ENCODE data around the gene KITLG. TPM values are rescaled to one million over a fixed set of nuclear protein-coding genes. Genes with fewer than 3 reads are reported as not detected.

KITLG gene
- total RNA-seq, 1 experiment from 2014 or later: 14.9 TPM

DNA sequence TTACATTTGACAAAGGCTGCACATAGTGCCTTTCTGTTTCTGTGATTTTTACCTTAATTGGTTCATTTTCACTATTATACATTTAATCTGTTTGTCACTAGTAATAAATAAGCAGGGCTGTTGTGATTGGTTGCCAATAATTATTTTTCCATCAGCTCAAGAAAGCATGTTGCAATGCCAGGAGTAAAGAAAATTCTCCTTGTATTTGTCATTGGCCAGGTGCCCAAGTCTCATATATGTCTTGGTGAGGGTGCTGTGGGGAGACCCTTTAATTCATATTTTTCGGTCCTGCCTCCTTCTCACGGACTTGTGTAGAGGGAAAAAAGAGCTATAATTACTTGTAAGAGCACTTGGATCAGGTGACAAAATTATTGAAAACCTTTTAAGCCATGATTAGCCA lies 108.0 kb downstream of the KITLG start:
- 0 out of 2 replicates have a peak overlapping the region, but pooled peaks have one; percentile 6 for H3K4me2 ChIP-seq (ENCODE audit: low read length)
- BruUV-seq (replicated peaks): no TSS peak
- TF ChIP-seq EZH2phosphoT487 (IDR thresholded peaks at IDR 0.05; ENCODE audit: borderline replicate concordance, low read length): no peak
- TF ChIP-seq EZH2 (IDR thresholded peaks at IDR 0.05; ENCODE audit: low read length, unreplicated experiment): no peak
- TF ChIP-seq, protein P1, sequence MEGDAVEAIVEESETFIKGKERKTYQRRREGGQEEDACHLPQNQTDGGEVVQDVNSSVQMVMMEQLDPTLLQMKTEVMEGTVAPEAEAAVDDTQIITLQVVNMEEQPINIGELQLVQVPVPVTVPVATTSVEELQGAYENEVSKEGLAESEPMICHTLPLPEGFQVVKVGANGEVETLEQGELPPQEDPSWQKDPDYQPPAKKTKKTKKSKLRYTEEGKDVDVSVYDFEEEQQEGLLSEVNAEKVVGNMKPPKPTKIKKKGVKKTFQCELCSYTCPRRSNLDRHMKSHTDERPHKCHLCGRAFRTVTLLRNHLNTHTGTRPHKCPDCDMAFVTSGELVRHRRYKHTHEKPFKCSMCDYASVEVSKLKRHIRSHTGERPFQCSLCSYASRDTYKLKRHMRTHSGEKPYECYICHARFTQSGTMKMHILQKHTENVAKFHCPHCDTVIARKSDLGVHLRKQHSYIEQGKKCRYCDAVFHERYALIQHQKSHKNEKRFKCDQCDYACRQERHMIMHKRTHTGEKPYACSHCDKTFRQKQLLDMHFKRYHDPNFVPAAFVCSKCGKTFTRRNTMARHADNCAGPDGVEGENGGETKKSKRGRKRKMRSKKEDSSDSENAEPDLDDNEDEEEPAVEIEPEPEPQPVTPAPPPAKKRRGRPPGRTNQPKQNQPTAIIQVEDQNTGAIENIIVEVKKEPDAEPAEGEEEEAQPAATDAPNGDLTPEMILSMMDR (conservative IDR thresholded peaks at IDR 0.05; ENCODE audit: low read depth, low read length): no peak
- ChIA-PET CTCF (no interaction called here), POLR2A (ENCODE audit: unreplicated experiment) (no interaction called here)
- H3K9ac ChIP-seq (ENCODE audit: low read length): no peak overlapping the region
- H3K4me1 ChIP-seq (ENCODE audit: insufficient read depth, low read length): peaks cover 21% of the 10 kb centered on the region
- H3K79me2 ChIP-seq (ENCODE audit: low read length): no peaks in the 10 kb centered on the region
- no peaks in the 10 kb centered on the region for H3K36me3 ChIP-seq (ENCODE audit: low read depth, low read length)
- no peaks in the 10 kb centered on the region for H4K20me1 ChIP-seq (ENCODE audit: low read length)
- H3K27me3 ChIP-seq (ENCODE audit: low read length): no peaks in the 10 kb centered on the region
- no peaks in the 10 kb centered on the region for H3F3A ChIP-seq (ENCODE audit: low read length, unreplicated experiment)
- DNase-seq (peak; percentile 39), ATAC-seq (no peak)
- no peak overlapping the region for H2AFZ ChIP-seq (ENCODE audit: low read length)
- H3K9me2 ChIP-seq (replicated peaks; ENCODE audit: low read length): no peaks in the 10 kb centered on the region
- no peak overlapping the region for H3K4me3 ChIP-seq (ENCODE audit: low read length)
- intact Hi-C loops (cut with micrococcal nuclease): no loop called here
- H3K9me3 ChIP-seq (ENCODE audit: low read length): no peaks in the 10 kb centered on the region
- H3K27ac ChIP-seq (ENCODE audit: low read length): peak overlapping the region; percentile 48

DNA sequence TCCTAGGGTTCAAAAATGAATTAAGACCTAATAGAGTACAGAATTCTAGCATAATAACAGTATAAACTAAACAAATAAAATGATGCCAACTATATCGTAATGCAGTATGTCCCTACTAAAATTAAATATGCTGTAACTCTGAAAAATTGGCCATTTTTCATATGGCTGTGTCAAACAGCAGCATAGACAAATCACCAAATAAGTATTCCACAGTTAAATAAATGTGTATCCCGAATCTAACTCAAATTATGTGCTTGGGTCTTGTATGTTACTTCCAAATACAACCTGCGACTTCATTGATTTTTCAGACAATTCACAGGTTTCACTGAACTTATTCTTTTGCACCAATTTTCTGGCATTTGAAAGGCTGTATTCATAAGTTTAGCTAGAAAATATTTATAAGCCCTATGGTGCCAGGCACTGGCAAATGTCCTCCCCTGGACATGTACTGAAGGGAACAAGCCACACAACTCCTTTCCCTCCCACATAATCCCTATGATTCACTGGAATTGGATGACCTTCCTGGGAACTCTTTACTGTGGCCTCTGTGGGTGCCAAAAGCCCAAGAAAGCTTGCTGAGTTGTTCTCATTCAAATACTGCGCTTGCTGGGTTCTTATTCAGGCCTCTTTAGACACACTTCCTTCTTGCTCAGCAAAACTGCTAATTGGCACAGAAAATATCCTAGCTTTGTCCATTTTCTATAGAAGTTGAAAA lies 108.8 kb downstream of the KITLG start:
- H3K4me3 ChIP-seq (ENCODE audit: low read length): no peak overlapping the region
- intact Hi-C loops (cut with micrococcal nuclease): no loop called here
- no peaks in the 10 kb centered on the region for H3K27me3 ChIP-seq (ENCODE audit: low read length)
- ChIA-PET CTCF (no interaction called here), POLR2A (ENCODE audit: unreplicated experiment) (no interaction called here)
- no peaks in the 10 kb centered on the region for H4K20me1 ChIP-seq (ENCODE audit: low read length)
- no peaks in the 10 kb centered on the region for H3K36me3 ChIP-seq (ENCODE audit: low read depth, low read length)
- no peaks in the 10 kb centered on the region for H3F3A ChIP-seq (ENCODE audit: low read length, unreplicated experiment)
- 0 out of 2 replicates have a peak overlapping the region, but pooled peaks have one; percentile 6 for H3K4me2 ChIP-seq (ENCODE audit: low read length)
- TF ChIP-seq, protein P1 (conservative IDR thresholded peaks at IDR 0.05; ENCODE audit: low read depth, low read length): no peak
- H3K9me3 ChIP-seq (ENCODE audit: low read length): no peaks in the 10 kb centered on the region
- H3K9ac ChIP-seq (ENCODE audit: low read length): no peak overlapping the region
- peak overlapping the region; percentile 48 for H3K27ac ChIP-seq (ENCODE audit: low read length)
- BruUV-seq (replicated peaks): no TSS peak
- H3K9me2 ChIP-seq (replicated peaks; ENCODE audit: low read length): no peaks in the 10 kb centered on the region
- DNase-seq: peak; percentile 70
- no peaks in the 10 kb centered on the region for H3K79me2 ChIP-seq (ENCODE audit: low read length)
- no peak overlapping the region for H2AFZ ChIP-seq (ENCODE audit: low read length)
- peak; percentile 80 for ATAC-seq
- peaks cover 21% of the 10 kb centered on the region for H3K4me1 ChIP-seq (ENCODE audit: insufficient read depth, low read length)

DNA sequence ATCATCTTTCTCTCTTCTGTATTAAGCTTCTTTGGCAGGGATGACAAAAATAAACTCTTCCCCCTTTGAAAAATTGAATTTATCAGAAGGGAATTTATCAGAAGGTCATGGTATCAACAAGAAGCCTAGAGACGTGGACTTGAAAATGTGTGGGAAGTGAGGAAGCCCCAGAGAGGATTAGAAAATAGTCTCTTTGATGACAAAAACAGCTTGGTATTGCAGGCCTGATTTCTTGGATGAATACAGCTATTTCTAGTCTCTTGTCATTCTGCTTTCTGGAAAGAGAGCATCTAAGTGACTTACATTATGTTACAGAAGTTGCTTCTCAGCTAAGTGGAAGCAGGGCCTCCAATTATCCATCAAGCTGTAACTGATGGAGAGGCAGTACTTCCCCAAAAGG lies 111.1 kb downstream of the KITLG start:
- POLR2A ChIA-PET (ENCODE audit: unreplicated experiment): no interaction called here
- BruUV-seq (replicated peaks): no TSS peak
- intact Hi-C loops (cut with micrococcal nuclease): no loop called here

More for the DNA sequence above, 111.1 kb downstream of the KITLG start:
- no peaks in the 10 kb centered on the region for H4K20me1 ChIP-seq (ENCODE audit: low read length)
- TF ChIP-seq EZH2 (IDR thresholded peaks at IDR 0.05; ENCODE audit: low read length, unreplicated experiment) (no peak), EZH2phosphoT487 (IDR thresholded peaks at IDR 0.05; ENCODE audit: borderline replicate concordance, low read length) (no peak)
- TF ChIP-seq, protein P1 (conservative IDR thresholded peaks at IDR 0.05; ENCODE audit: low read depth, low read length): no peak
- H3F3A ChIP-seq (ENCODE audit: low read length, unreplicated experiment): no peaks in the 10 kb centered on the region
- CTCF ChIA-PET: no interaction called here
- no peak overlapping the region for H3K4me3 ChIP-seq (ENCODE audit: low read length)
- no peaks in the 10 kb centered on the region for H3K9me2 ChIP-seq (replicated peaks; ENCODE audit: low read length)
- no peaks in the 10 kb centered on the region for H3K27me3 ChIP-seq (ENCODE audit: low read length)
- H3K36me3 ChIP-seq (ENCODE audit: low read depth, low read length): no peaks in the 10 kb centered on the region
- no peak overlapping the region for H2AFZ ChIP-seq (ENCODE audit: low read length)
- no peak overlapping the region for H3K27ac ChIP-seq (ENCODE audit: low read length)
- H3K4me1 ChIP-seq (ENCODE audit: insufficient read depth, low read length): peaks cover 21% of the 10 kb centered on the region
- no peak for ATAC-seq
- no peaks in the 10 kb centered on the region for H3K79me2 ChIP-seq (ENCODE audit: low read length)
- H3K9ac ChIP-seq (ENCODE audit: low read length): no peak overlapping the region
- H3K9me3 ChIP-seq (ENCODE audit: low read length): no peaks in the 10 kb centered on the region
- H3K4me2 ChIP-seq (ENCODE audit: low read length): no peak overlapping the region
- no peak for DNase-seq

Measured in PC-3 (cell line).